GM10248 (cell line): Measurements from ENCODE around the gene CDKAL1.

Experiments
- CTCF ChIA-PET: fragments of 300-600 bp; sonication (Branson Sonifier 250); formaldehyde crosslinking; extraction: SDS; loops from one replicate; lab custom pipeline; 2021; ENCODE audit warnings: antibody characterized with exemption; lab: Yijun Ruan, JAX
- POLR2A ChIA-PET: fragments of 350-650 bp; sonication (Branson Sonifier 250); formaldehyde crosslinking; extraction: SDS; loops from one replicate; lab custom pipeline; 2020; ENCODE audit warnings: antibody characterized with exemption; lab: Yijun Ruan, JAX
- DNase-seq: peaks from one replicate; pipeline ENCODE4 v3.0.0; 2012; ENCODE audit errors: extremely low spot score
- CTCF ChIP-seq: IDR thresholded peaks from 2 replicates; pipeline ENCODE4 v1.5.1; 2012; ENCODE audit warnings: mild to moderate bottlenecking, low read depth; ENCODE audit errors: extremely low read depth, missing control alignments, control extremely low read depth

Gene CDKAL1

GRCh38 chr6:21116736-21117135, 582.5 kb downstream of the CDKAL1 start:
- POLR2A ChIA-PET: no interaction called here
- TF ChIP-seq CTCF: no peak
- CTCF ChIA-PET: interaction anchor here (1.5 kb wide), 1 partner anchor 15 kb away, joined by 4 read pairs; no protein-coding TSS in a partner anchor
- no peak for DNase-seq

GRCh38 chr6:21118216-21118780, 584.0 kb downstream of the CDKAL1 start:
- TF ChIP-seq CTCF: no peak
- POLR2A ChIA-PET: no interaction called here
- DNase-seq: no peak
- CTCF ChIA-PET: interaction anchor here (1.6 kb wide), 1 partner anchor 8 kb away, joined by 6 read pairs; no protein-coding TSS in a partner anchor

GRCh38 chr6:21121636-21122136, 587.4 kb downstream of the CDKAL1 start:
- ChIA-PET CTCF (interaction anchor here (0.6 to 1.4 kb wide), 2 partner anchors 12 to 1406 kb away, joined by 3 to 4 read pairs; no protein-coding TSS in a partner anchor), POLR2A (no interaction called here)
- TF ChIP-seq CTCF: no peak
- no peak for DNase-seq

GRCh38 chr6:21123507-21124436, 589.5 kb downstream of the CDKAL1 start:
- ChIA-PET CTCF (no interaction called here), POLR2A (no interaction called here)
- no peak for TF ChIP-seq CTCF
- no peak for DNase-seq

GRCh38 chr6:21128601-21129000, 594.3 kb downstream of the CDKAL1 start:
- ChIA-PET CTCF (no interaction called here), POLR2A (no interaction called here)
- TF ChIP-seq CTCF: no peak
- DNase-seq: no peak

GRCh38 chr6:21131406-21131805, 597.1 kb downstream of the CDKAL1 start:
- no peak for TF ChIP-seq CTCF
- ChIA-PET POLR2A (interaction anchor here (0.6 kb wide), 1 partner anchor 31 kb away, joined by 8 read pairs; no protein-coding TSS in a partner anchor), CTCF (interaction anchor here (0.5 kb wide), 1 partner anchor 1544 kb away, joined by 3 read pairs; no protein-coding TSS in a partner anchor)
- DNase-seq: no peak
